ENCODE measurements around the gene CNTN4. TPM values are rescaled to one million over a fixed set of nuclear protein-coding genes. Genes with fewer than 3 reads are reported as not detected.

The CNTN4 gene
- total RNA-seq, 1 donor from 2014 or later, result 5.2 TPM

DNA sequence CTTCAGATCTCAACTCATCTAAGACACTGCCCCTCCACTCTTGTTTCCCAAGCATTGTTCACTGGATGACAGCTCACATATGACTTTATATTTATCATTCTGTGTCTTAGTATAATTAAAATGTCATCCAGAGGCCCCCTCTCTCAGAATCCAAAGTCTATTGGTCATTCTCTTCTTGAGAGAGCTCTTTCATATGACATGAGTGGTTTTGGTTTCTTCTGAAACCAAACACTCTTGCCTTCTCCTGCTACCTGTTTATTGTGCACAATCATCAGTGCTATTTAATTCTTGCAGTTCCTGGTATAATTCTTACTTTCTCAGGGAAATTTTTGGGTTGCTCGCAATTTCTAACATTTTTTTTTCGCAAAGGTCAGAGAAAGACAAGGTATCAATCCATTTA lies 762.0 kb downstream of the CNTN4 start:
- Mint-ChIP-seq H3K4me3 (no peak overlapping the region), H3K9me3 (no peaks in the 10 kb centered on the region), H3K27ac (no peak overlapping the region), H3K36me3 (no peaks in the 10 kb centered on the region), H3K27me3 (ENCODE audit: insufficient read depth, low read depth) (no peaks in the 10 kb centered on the region), H3K4me1 (peaks cover 13% of the 10 kb centered on the region)
- Histone ChIP-seq H3K79me2 (ENCODE audit: low read depth) (no peaks in the 10 kb centered on the region), H3K4me2 (no peak overlapping the region), H2AFZ (replicated peaks) (no peak overlapping the region), H3F3A (ENCODE audit: low read depth) (no peaks in the 10 kb centered on the region), H3K9ac (no peak overlapping the region), H3K27ac (no peak overlapping the region), H3K4me3 (no peak overlapping the region), H4K20me1 (ENCODE audit: low read depth) (no peaks in the 10 kb centered on the region), H3K27me3 (no peaks in the 10 kb centered on the region), H3K36me3 (no peaks in the 10 kb centered on the region), H3K9me3 (ENCODE audit: low read depth) (no peaks in the 10 kb centered on the region), H3K4me1 (peaks cover 6% of the 10 kb centered on the region)
- TF ChIP-seq, protein P1, sequence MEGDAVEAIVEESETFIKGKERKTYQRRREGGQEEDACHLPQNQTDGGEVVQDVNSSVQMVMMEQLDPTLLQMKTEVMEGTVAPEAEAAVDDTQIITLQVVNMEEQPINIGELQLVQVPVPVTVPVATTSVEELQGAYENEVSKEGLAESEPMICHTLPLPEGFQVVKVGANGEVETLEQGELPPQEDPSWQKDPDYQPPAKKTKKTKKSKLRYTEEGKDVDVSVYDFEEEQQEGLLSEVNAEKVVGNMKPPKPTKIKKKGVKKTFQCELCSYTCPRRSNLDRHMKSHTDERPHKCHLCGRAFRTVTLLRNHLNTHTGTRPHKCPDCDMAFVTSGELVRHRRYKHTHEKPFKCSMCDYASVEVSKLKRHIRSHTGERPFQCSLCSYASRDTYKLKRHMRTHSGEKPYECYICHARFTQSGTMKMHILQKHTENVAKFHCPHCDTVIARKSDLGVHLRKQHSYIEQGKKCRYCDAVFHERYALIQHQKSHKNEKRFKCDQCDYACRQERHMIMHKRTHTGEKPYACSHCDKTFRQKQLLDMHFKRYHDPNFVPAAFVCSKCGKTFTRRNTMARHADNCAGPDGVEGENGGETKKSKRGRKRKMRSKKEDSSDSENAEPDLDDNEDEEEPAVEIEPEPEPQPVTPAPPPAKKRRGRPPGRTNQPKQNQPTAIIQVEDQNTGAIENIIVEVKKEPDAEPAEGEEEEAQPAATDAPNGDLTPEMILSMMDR (IDR thresholded peaks at IDR 0.05), result no peak
- TF ChIP-seq EZH2phosphoT487 (IDR thresholded peaks at IDR 0.05) (no peak), EZH2 (IDR thresholded peaks at IDR 0.05) (no peak)
- DNase-seq (ENCODE audit: low spot score), result no peak

DNA sequence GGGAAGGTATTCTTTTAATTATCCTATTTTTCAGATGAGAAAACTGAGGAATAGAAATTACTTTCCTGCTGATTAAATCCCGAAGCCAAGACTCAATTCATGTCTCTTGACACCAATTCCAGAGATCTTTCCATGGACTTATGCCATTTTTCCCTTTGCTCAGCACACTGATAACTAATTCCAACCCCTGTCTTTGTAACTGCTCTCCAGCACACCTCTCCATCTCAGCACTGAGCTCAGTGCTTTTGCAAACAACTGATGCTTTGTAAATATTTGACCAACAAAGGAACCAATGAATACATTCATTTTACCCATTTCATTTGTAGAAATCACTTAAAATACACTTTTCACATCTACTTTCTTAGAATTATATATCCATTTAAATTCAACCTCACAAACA lies 762.5 kb downstream of the CNTN4 start:
- H4K20me1 ChIP-seq (ENCODE audit: low read depth), result no peaks in the 10 kb centered on the region
- no peak overlapping the region for H3K9ac ChIP-seq
- no peak for TF ChIP-seq EZH2 (IDR thresholded peaks at IDR 0.05)
- TF ChIP-seq, protein P1 (IDR thresholded peaks at IDR 0.05), result no peak

DNA sequence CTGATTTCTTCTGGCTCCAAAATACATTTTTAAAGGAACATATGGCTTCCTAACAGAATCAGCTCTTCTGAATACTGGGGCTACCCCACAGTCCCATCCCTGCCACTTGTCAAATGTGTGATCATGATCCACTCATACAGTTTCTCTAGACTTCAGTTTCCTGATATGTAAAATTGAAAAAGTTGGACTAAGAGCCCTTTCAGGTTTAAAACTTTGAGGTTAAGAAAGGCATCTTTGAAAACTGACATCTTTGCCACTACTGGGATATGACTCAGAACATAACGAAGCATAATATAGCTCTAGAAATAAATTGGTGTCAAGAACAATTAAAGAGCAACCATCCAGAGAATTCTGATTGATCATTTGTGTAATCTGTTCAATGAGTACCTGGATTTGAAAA lies 763.3 kb downstream of the CNTN4 start:
- Mint-ChIP-seq H3K4me1 (peaks cover 2% of the 10 kb centered on the region), H3K4me3 (no peak overlapping the region), H3K27ac (no peak overlapping the region), H3K9me3 (no peaks in the 10 kb centered on the region), H3K27me3 (ENCODE audit: insufficient read depth, low read depth) (no peaks in the 10 kb centered on the region), H3K36me3 (no peaks in the 10 kb centered on the region)
- H3K9ac ChIP-seq, result no peak overlapping the region
- H3K79me2 ChIP-seq (ENCODE audit: low read depth), result no peaks in the 10 kb centered on the region
- H3K4me1 ChIP-seq, result peaks cover 6% of the 10 kb centered on the region
- H4K20me1 ChIP-seq (ENCODE audit: low read depth), result no peaks in the 10 kb centered on the region
- H3K27ac ChIP-seq, result no peak overlapping the region
- H2AFZ ChIP-seq (replicated peaks), result no peak overlapping the region
- DNase-seq (ENCODE audit: low spot score), result no peak
- H3F3A ChIP-seq (ENCODE audit: low read depth), result no peaks in the 10 kb centered on the region
- no peaks in the 10 kb centered on the region for H3K9me3 ChIP-seq (ENCODE audit: low read depth)
- no peaks in the 10 kb centered on the region for H3K27me3 ChIP-seq
- H3K4me3 ChIP-seq, result no peak overlapping the region
- TF ChIP-seq, protein P1 (IDR thresholded peaks at IDR 0.05), result no peak
- TF ChIP-seq EZH2phosphoT487 (IDR thresholded peaks at IDR 0.05), result no peak
- no peak for TF ChIP-seq EZH2 (IDR thresholded peaks at IDR 0.05)
- no peaks in the 10 kb centered on the region for H3K36me3 ChIP-seq
- H3K4me2 ChIP-seq, result no peak overlapping the region

More for the DNA sequence above, 762.5 kb downstream of the CNTN4 start:
- Histone ChIP-seq H3K36me3 (no peaks in the 10 kb centered on the region), H3K4me2 (no peak overlapping the region), H3K27me3 (no peaks in the 10 kb centered on the region), H3K79me2 (ENCODE audit: low read depth) (no peaks in the 10 kb centered on the region), H3K9me3 (ENCODE audit: low read depth) (no peaks in the 10 kb centered on the region), H3K27ac (no peak overlapping the region), H3F3A (ENCODE audit: low read depth) (no peaks in the 10 kb centered on the region), H3K4me1 (peaks cover 6% of the 10 kb centered on the region), H2AFZ (replicated peaks) (no peak overlapping the region), H3K4me3 (no peak overlapping the region)
- H3K36me3 Mint-ChIP-seq, result no peaks in the 10 kb centered on the region
- H3K9me3 Mint-ChIP-seq, result no peaks in the 10 kb centered on the region
- H3K4me1 Mint-ChIP-seq, result peaks cover 10% of the 10 kb centered on the region
- no peak overlapping the region for H3K4me3 Mint-ChIP-seq
- H3K27ac Mint-ChIP-seq, result no peak overlapping the region
- DNase-seq (ENCODE audit: low spot score), result no peak
- no peaks in the 10 kb centered on the region for H3K27me3 Mint-ChIP-seq (ENCODE audit: insufficient read depth, low read depth)
